GM12878 (cell line): ENCODE data around the gene IGSF22. TPM values are rescaled to one million over a fixed set of nuclear protein-coding genes. Genes with fewer than 3 reads are reported as not detected.
A peak's percentile ranks its signal among the peaks of the same experiment; 100 is the strongest.

Experiments
- ATF7 ChIP-seq: fragments of 450-650 bp; IDR thresholded peaks from 2 replicates; pipeline ENCODE4 v1.6.1; 2016; ENCODE audit warnings: low read depth, mild to moderate bottlenecking
- EED ChIP-seq: sonication (generic); IDR thresholded peaks from 2 replicates; pipeline ENCODE4 v1.6.1; 2016; ENCODE audit warnings: antibody characterized with exemption, low read depth
- MEF2B ChIP-seq: fragments of 450-650 bp; IDR thresholded peaks from 2 replicates; pipeline ENCODE4 v1.6.1; 2018; ENCODE audit warnings: mild to moderate bottlenecking, moderate library complexity; ENCODE audit not compliant: partially characterized antibody, poor library complexity, severe bottlenecking
- MLLT1 ChIP-seq: fragments of 450-650 bp; IDR thresholded peaks from 2 replicates; pipeline ENCODE4 v1.6.1; 2016; ENCODE audit warnings: mild to moderate bottlenecking
- MTA2 ChIP-seq: fragments of 450-650 bp; IDR thresholded peaks from 2 replicates; pipeline ENCODE4 v1.6.1; 2016; ENCODE audit warnings: low read depth, mild to moderate bottlenecking, moderate library complexity
- NR2C2 ChIP-seq: IDR thresholded peaks from 2 replicates; pipeline ENCODE4 v1.6.1; 2011; ENCODE audit warnings: borderline replicate concordance, low read depth; ENCODE audit not compliant: control insufficient read depth, insufficient read length
- PRDM15 ChIP-seq: fragments of 450-650 bp; formaldehyde crosslinking; IDR thresholded peaks from 2 replicates; pipeline ENCODE4 v1.4.0; 2020; ENCODE audit warnings: mild to moderate bottlenecking, moderate library complexity
- RELB ChIP-seq: fragments of 450-650 bp; IDR thresholded peaks from 2 replicates; pipeline ENCODE4 v1.6.1; 2017; ENCODE audit warnings: low read depth, mild to moderate bottlenecking, moderate library complexity
- REST ChIP-seq: IDR thresholded peaks from 2 replicates; pipeline ENCODE4 v1.6.1; 2012; ENCODE audit warnings: mild to moderate bottlenecking, low read depth, low read length
- SUPT20H ChIP-seq: IDR thresholded peaks from 2 replicates; pipeline ENCODE4 v1.6.1; 2011; ENCODE audit warnings: low read depth, mild to moderate bottlenecking, low read length, moderate library complexity, borderline replicate concordance; ENCODE audit not compliant: control insufficient read depth
- TCF7 ChIP-seq: IDR thresholded peaks from 2 replicates; pipeline ENCODE4 v1.6.1; 2014; ENCODE audit warnings: antibody characterized with exemption, borderline replicate concordance
- ZBTB40 ChIP-seq: fragments of 450-650 bp; IDR thresholded peaks from 2 replicates; pipeline ENCODE4 v1.6.1; 2016; ENCODE audit warnings: mild to moderate bottlenecking, moderate library complexity, borderline replicate concordance
- ZNF24 ChIP-seq: fragments of 450-650 bp; IDR thresholded peaks from 2 replicates; pipeline ENCODE4 v1.6.1; 2017; ENCODE audit warnings: antibody characterized with exemption, mild to moderate bottlenecking
- polyA plus RNA-seq, 11 experiments: library from polyadenylated mRNA; depleted of rRNA in 4 of 11; unstranded in 6 of 11; stranded (reverse) in 5 of 11; fragments of >200 nt; fragmentation: Nextera tagmentation in 4 of 11; fragmentation: Illumina TruSeq in 1 of 11; extraction: Ambion mirVana in 4 of 11; extraction: Trizol in 1 of 11; gene quantifications; 1 replicate in 1 of 11; 2 replicates in 10 of 11; pipeline versions ENCODE4 v1.2.1 to v1.2.3, GENCODE V29; 2011 to 2016; ENCODE audit warnings: inconsistent platforms in 2 of 11, missing spikeins in 2 of 11, low read depth in 1 of 11
- total RNA-seq, 4 experiments: library from RNA; depleted of rRNA in 3 of 4; stranded (reverse); fragments of >200 nt in 3 of 4; fragmentation: Illumina TruSeq in 1 of 4; extraction: Trizol in 1 of 4; gene quantifications; 2 replicates each; pipeline versions ENCODE4 v1.2.1 to v1.2.3, GENCODE V29; 2013 to 2021

Gene IGSF22
- total and polyA plus RNA-seq, 10 of the 15 experiments (the other 5 are each of a cell fraction or from before 2014, with no cell fraction given), result 0.02 to 0.18 TPM; not detected in 8

GRCh38 chr11:18721561-18722292 is 4.3 kb downstream of the IGSF22 start (continued):
- TF ChIP-seq RELB, result no peak
- no peak for TF ChIP-seq ATF7
- peak; percentile 33; the same call in 1 of the 2 replicates for TF ChIP-seq EED
- TF ChIP-seq REST, result no peak
- peak; percentile 64; the same call in 1 of the 2 replicates for TF ChIP-seq MLLT1
- no peak for TF ChIP-seq SUPT20H
- no peak for TF ChIP-seq NR2C2
- no peak for TF ChIP-seq MTA2
- TF ChIP-seq MEF2B, result no peak
- TF ChIP-seq ZBTB40, result no peak
- no peak for TF ChIP-seq ZNF24
- no peak for TF ChIP-seq TCF7
- TF ChIP-seq PRDM15 (CRISPR knock-in tag), result no peak
